Measurements from ENCODE around the gene GTF2IRD1. TPM values are rescaled to one million over a fixed set of nuclear protein-coding genes. Genes with fewer than 3 reads are reported as not detected.

GTF2IRD1 gene
- total RNA-seq, 1 donor from 2014 or later: 0.67 TPM

DNA sequence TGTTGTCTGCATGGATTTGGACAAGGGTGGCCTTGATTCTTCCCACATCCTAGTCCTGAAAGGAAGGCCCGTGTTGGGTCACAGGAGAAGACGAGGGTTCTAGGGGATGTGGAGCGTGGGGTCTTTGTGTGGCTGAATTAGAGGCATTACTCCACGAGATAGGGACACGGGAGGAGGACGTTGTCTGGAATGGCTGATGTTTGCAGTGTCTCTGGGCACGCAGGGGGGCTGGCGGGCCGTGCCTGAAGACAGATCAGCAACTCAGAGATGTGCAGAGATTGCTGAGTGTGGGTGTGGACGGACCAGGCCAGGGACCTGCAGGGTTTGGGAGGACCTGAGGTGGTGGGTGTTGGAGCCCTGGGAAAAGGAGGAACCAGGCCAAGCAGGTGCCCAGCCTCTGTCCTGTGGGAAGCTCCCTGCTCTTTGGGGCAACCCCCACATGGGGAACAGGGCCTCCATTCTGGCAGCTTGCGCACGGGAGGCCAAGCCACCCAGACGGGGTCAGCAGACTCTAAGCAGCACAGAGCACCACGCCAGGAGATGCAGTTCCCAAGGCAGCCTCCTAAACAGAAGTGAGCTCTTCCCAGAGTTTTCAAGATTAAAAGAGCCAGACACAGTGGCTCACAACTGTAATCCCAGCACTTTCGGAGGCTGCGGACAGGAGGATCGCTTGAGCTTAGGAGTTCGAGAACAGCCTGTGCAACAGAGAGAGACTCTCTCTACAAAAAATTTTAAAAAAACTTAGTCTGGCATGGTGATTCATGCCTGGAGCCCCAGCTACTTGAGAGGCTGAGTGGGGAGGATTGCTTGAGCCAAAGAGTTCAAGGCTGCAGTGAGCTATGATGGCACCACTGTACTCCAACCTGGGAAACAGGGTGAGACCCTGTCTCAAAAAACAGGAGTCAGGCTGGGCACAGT, 132.8 kb downstream of the GTF2IRD1 start:
- no peak overlapping the region for H3K27ac Mint-ChIP-seq
- ATAC-seq (ENCODE audit: low read depth) (no peak), DNase-seq (no peak)
- no peak for TF ChIP-seq CTCF (IDR thresholded peaks at IDR 0.05)
- no peaks in the 10 kb centered on the region for H3K27me3 Mint-ChIP-seq
- H3K9me3 Mint-ChIP-seq: no peaks in the 10 kb centered on the region
- H3K4me1 Mint-ChIP-seq: peaks cover 20% of the 10 kb centered on the region
- CTCF ChIA-PET: no interaction called here
- H3K36me3 Mint-ChIP-seq (ENCODE audit: low read depth): no peaks in the 10 kb centered on the region
- intact Hi-C loops (cut with micrococcal nuclease): no loop called here
- POLR2A ChIA-PET: no interaction called here
- no peak overlapping the region for H3K4me3 Mint-ChIP-seq

DNA sequence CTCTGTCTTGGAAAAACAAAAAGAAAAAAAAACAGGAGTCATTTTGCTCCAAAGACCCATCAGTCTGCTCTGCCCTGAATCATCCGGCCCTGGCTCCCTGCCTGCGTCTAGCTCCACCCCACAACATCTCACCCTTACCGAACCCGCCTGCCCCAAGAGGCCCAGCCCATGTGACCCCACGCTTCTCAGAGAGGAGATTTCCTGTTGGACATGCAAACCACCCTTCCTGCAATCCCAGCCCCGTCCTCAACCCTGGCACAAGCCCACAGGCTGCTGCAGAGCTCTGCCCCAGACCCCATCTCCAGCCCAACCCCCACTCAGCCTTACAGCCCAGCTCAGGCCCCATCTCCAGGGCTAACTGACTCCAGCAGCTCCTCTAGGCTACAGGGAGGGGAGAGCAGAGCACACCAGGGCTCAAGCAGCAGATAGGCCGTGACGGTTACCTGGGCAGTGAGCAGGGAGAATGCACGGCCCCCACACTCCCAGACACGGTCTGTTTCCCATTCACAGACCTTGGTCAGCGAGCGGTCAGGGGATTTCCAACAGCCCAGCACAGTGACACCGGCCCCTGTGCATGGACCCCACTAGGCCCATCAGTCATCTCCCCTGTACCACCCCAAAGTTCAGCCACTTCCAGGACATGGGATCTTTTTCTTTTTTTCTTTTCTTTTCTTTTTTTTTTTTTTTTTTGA, 133.9 kb downstream of the GTF2IRD1 start:
- ChIA-PET CTCF (no interaction called here), POLR2A (no interaction called here)
- peak; percentile 85 for ATAC-seq (ENCODE audit: low read depth)
- intact Hi-C loops (cut with micrococcal nuclease): no loop called here
- peak overlapping the region; percentile 59 for H3K27ac Mint-ChIP-seq
- no peak for TF ChIP-seq CTCF (IDR thresholded peaks at IDR 0.05)
- no peaks in the 10 kb centered on the region for H3K9me3 Mint-ChIP-seq
- no peak for DNase-seq
- H3K36me3 Mint-ChIP-seq (ENCODE audit: low read depth): no peaks in the 10 kb centered on the region
- H3K4me1 Mint-ChIP-seq: peaks cover 20% of the 10 kb centered on the region
- no peaks in the 10 kb centered on the region for H3K27me3 Mint-ChIP-seq
- peak overlapping the region; percentile 60 for H3K4me3 Mint-ChIP-seq

GRCh38 chr7:74590813-74591212, 137.1 kb downstream of the GTF2IRD1 start:
- ATAC-seq (ENCODE audit: low read depth): no peak
- Mint-ChIP-seq H3K4me3 (no peak overlapping the region), H3K9me3 (no peaks in the 10 kb centered on the region), H3K4me1 (peaks cover 22% of the 10 kb centered on the region), H3K27ac (no peak overlapping the region), H3K27me3 (no peaks in the 10 kb centered on the region), H3K36me3 (ENCODE audit: low read depth) (no peaks in the 10 kb centered on the region)
- intact Hi-C loops (cut with micrococcal nuclease): no loop called here
- DNase-seq: no peak
- TF ChIP-seq CTCF (IDR thresholded peaks at IDR 0.05): no peak
- ChIA-PET POLR2A (no interaction called here), CTCF (no interaction called here)

DNA sequence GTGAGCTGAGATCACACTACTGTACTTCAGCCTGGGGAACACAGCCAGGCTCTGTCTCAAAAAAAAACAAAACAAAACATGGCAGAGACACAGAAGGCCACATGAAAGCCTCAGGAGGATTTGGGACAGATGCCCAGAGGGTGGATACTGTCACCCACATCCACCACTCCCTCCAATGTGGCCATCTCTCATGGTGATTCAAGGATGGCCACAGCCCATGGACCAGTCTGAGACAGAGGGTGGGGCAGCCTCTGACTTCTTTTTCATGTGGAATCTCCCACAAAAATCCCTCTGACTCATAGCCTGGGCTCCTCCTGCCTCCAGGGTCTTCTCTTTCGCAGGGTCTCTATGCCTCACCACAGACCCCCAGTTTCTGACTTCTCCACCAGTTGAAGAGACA, 144.9 kb downstream of the GTF2IRD1 start:
- no peaks in the 10 kb centered on the region for H3K27me3 Mint-ChIP-seq
- H3K36me3 Mint-ChIP-seq (ENCODE audit: low read depth): no peaks in the 10 kb centered on the region
- CTCF ChIA-PET: no interaction called here

More for the DNA sequence above, 144.9 kb downstream of the GTF2IRD1 start:
- Mint-ChIP-seq H3K4me3 (no peak overlapping the region), H3K4me1 (peaks cover 2% of the 10 kb centered on the region), H3K9me3 (no peaks in the 10 kb centered on the region), H3K27ac (no peak overlapping the region)
- intact Hi-C loops (cut with micrococcal nuclease): no loop called here
- POLR2A ChIA-PET: no interaction called here
- no peak for ATAC-seq (ENCODE audit: low read depth)
- DNase-seq: no peak
- no peak for TF ChIP-seq CTCF (IDR thresholded peaks at IDR 0.05)
